Skeletal muscle satellite cell (primary cell): ENCODE results near the gene HLA-DQB1.
"Not testable (repeated sequence)": the region's sequence is repeated elsewhere in the genome, so short reads cannot be mapped to it uniquely, and the experiment has no call there.

ENCODE experiments used
- H3K27me3 ChIP-seq: 2 replicates; pipeline ENCODE4 v1.7.0; 2013; ENCODE audit warnings: low read length; ENCODE audit not compliant: control insufficient read depth, insufficient read depth
- H3K36me3 ChIP-seq: 2 replicates; pipeline ENCODE4 v1.7.0; 2013; ENCODE audit warnings: mild to moderate bottlenecking, control low read depth, low read length; ENCODE audit not compliant: insufficient read depth
- H3K4me1 ChIP-seq: 2 replicates; pipeline ENCODE4 v1.7.0; 2013; ENCODE audit warnings: low read length; ENCODE audit not compliant: control insufficient read depth, insufficient read depth
- H3K4me2 ChIP-seq: 2 replicates; pipeline ENCODE4 v1.7.0; 2013; ENCODE audit warnings: mild to moderate bottlenecking, low read length
- H3K4me3 ChIP-seq: 2 replicates; pipeline ENCODE4 v1.7.0; 2013; ENCODE audit warnings: low read length
- H3K9ac ChIP-seq: 2 replicates; pipeline ENCODE4 v1.7.0; 2013; ENCODE audit warnings: mild to moderate bottlenecking, low read depth, low read length, moderate library complexity
- H3K9me3 ChIP-seq: replicated peaks from 2 replicates; pipeline ENCODE4 v1.7.0; 2013; ENCODE audit warnings: mild to moderate bottlenecking, control low read depth, low read length

HLA-DQB1 gene

GRCh38 chr6:32659856-32660595 lies 6.4 kb downstream of the HLA-DQB1 start:
- no peaks in the 10 kb centered on the region for H3K4me1 ChIP-seq
- H3K9ac ChIP-seq = no peak overlapping the region
- no peak overlapping the region for H3K4me3 ChIP-seq
- no peaks in the 10 kb centered on the region for H3K36me3 ChIP-seq
- no peaks in the 10 kb centered on the region for H3K9me3 ChIP-seq
- H3K27me3 ChIP-seq = peaks cover 3% of the 10 kb centered on the region
- no peak overlapping the region for H3K4me2 ChIP-seq

- Histone ChIP-seq H3K4me1 (no peaks in the 10 kb centered on the region), H3K27me3 (peaks cover 3% of the 10 kb centered on the region), H3K9me3 (no peaks in the 10 kb centered on the region), H3K4me3 (no peak overlapping the region), H3K4me2 (no peak overlapping the region), H3K36me3 (no peaks in the 10 kb centered on the region), H3K9ac (no peak overlapping the region)
These were observed 8.1 kb downstream of the HLA-DQB1 start for GRCh38 chr6:32658268-32658897.

- not testable (repeated sequence) for H3K4me1 ChIP-seq, H3K9ac ChIP-seq, H3K4me2 ChIP-seq, H3K4me3 ChIP-seq, H3K9me3 ChIP-seq, H3K27me3 ChIP-seq, H3K36me3 ChIP-seq
These were observed 8.6 kb downstream of the HLA-DQB1 start for GRCh38 chr6:32657819-32658218.

GRCh38 chr6:32657329-32657728 lies 9.1 kb downstream of the HLA-DQB1 start:
- not testable (repeated sequence) for H3K9ac ChIP-seq, H3K4me2 ChIP-seq, H3K27me3 ChIP-seq, H3K9me3 ChIP-seq, H3K36me3 ChIP-seq, H3K4me3 ChIP-seq, H3K4me1 ChIP-seq

GRCh38 chr6:32655203-32655710 lies 11.2 kb downstream of the HLA-DQB1 start:
- Histone ChIP-seq H3K9me3 (no peaks in the 10 kb centered on the region), H3K36me3 (no peaks in the 10 kb centered on the region), H3K4me2 (no peak overlapping the region), H3K4me1 (no peaks in the 10 kb centered on the region), H3K4me3 (no peak overlapping the region), H3K27me3 (no peaks in the 10 kb centered on the region), H3K9ac (no peak overlapping the region)

GRCh38 chr6:32645047-32645703 lies 21.3 kb downstream of the HLA-DQB1 start:
- Histone ChIP-seq H3K27me3 (no peaks in the 10 kb centered on the region), H3K4me1 (no peaks in the 10 kb centered on the region), H3K4me3 (no peak overlapping the region), H3K36me3 (no peaks in the 10 kb centered on the region), H3K9me3 (no peaks in the 10 kb centered on the region), H3K4me2 (no peak overlapping the region), H3K9ac (no peak overlapping the region)

- H3K4me1 ChIP-seq = no peaks in the 10 kb centered on the region
These were observed 22.6 kb downstream of the HLA-DQB1 start for GRCh38 chr6:32643904-32644303.

GRCh38 chr6:32642720-32643106 lies 23.7 kb downstream of the HLA-DQB1 start:
- H3K4me1 ChIP-seq = no peaks in the 10 kb centered on the region
- no peak overlapping the region for H3K4me2 ChIP-seq
- no peak overlapping the region for H3K4me3 ChIP-seq
- H3K27me3 ChIP-seq = no peaks in the 10 kb centered on the region
- no peak overlapping the region for H3K9ac ChIP-seq
- no peaks in the 10 kb centered on the region for H3K36me3 ChIP-seq
- H3K9me3 ChIP-seq = no peaks in the 10 kb centered on the region

More at GRCh38 chr6:32643904-32644303, 22.6 kb downstream of the HLA-DQB1 start:
- H3K4me2 ChIP-seq = no peak overlapping the region
- no peaks in the 10 kb centered on the region for H3K27me3 ChIP-seq
- no peaks in the 10 kb centered on the region for H3K9me3 ChIP-seq
- no peaks in the 10 kb centered on the region for H3K36me3 ChIP-seq
- no peak overlapping the region for H3K9ac ChIP-seq
- H3K4me3 ChIP-seq = no peak overlapping the region

- H3K36me3 ChIP-seq, H3K9ac ChIP-seq, H3K4me1 ChIP-seq, H3K9me3 ChIP-seq, H3K27me3 ChIP-seq, H3K4me3 ChIP-seq, H3K4me2 ChIP-seq: not testable (repeated sequence)
These were observed 24.4 kb downstream of the HLA-DQB1 start for GRCh38 chr6:32641785-32642719.

- no peaks in the 10 kb centered on the region for H3K9me3 ChIP-seq
- H3K4me3 ChIP-seq = no peak overlapping the region
- H3K36me3 ChIP-seq = no peaks in the 10 kb centered on the region
- H3K4me2 ChIP-seq = no peak overlapping the region
- no peaks in the 10 kb centered on the region for H3K27me3 ChIP-seq
- H3K4me1 ChIP-seq = no peaks in the 10 kb centered on the region
- no peak overlapping the region for H3K9ac ChIP-seq
These were observed 25.3 kb downstream of the HLA-DQB1 start for GRCh38 chr6:32641122-32641521.
